T-helper 2 cell treated with Interferon-gamma antibody and Interleukin-4, amounts not matched to agents 100 ng/mL and 5 ng/mL, for 36 hours (primary cell): ENCODE data around the gene SRSF12. TPM values are rescaled to one million over a fixed set of nuclear protein-coding genes. Genes with fewer than 3 reads are reported as not detected.

ENCODE experiments used
- intact Hi-C: fragments of 100-400 bp; cut with micrococcal nuclease; formaldehyde crosslinking; loops from one replicate; pipeline ENCODE4 v1.15.1; 2023
- total RNA-seq: library from RNA; stranded (reverse); gene quantifications from 2 replicates; pipeline ENCODE4 v1.2.3, GENCODE V29; 2022

SRSF12 gene
- not detected in 2 replicates for total RNA-seq

DNA sequence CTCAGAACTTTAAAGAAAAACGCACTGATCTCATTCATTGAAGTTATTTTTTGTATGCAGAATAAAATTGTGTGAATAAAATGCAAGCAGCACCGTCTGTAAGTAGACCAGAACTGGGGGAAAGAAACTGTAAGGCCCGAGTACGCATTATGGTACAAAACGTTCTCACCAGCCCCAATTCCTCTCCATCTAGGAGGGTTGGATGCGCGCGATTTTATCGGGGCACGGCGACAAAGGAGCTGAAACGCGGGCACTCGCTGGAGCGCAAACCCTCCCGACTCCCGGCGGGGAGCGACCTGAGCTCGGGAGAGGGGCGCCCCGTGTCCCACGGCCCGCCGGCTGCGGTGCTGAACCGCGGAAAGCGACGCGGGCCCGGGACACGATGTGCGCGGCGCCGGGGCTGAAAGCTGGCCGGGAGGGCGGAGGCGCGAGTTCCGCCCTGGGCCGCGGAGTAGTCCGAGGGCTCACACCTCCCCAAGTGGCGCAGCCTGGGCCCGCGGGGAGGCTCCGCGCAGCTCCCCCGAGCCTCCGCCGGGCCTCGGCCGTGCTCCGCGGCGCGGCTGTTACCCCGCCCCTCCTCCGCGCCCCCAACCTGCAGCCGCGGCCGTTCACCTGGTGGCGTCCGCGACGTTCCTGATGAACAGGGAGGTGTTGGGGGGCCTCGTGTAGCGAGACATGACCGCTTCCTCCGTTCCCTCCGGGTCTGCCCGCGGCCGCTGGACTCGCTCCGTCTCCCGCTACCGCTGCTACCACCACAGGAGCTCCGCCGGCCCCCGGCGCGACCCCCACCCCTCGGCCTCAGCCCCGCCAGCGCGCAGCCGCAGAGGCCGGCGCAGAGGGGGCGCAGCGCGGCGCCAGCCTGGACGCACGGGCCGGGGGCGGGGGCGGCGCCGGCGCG lies at the start of gene SRSF12:
TSS of gene SRSF12 (minus strand) at position 861 of the 898 bp plus-strand sequence. CDS start at position 677, 184 bp downstream.
- intact Hi-C loops: loop anchor here (1.0 kb wide), 2 partner anchors 33 to 135 kb away; no protein-coding TSS in a partner anchor

- intact Hi-C loops: no loop called here
Measured at GRCh38 chr6:89162047-89162371, 44.1 kb upstream of the SRSF12 start.

- intact Hi-C loops: no loop called here
Measured at GRCh38 chr6:89161326-89162046, 43.6 kb upstream of the SRSF12 start.

- intact Hi-C loops: no loop called here
Measured at GRCh38 chr6:89160331-89161092, 42.6 kb upstream of the SRSF12 start.

GRCh38 chr6:89154131-89154530 lies 36.3 kb upstream of the SRSF12 start:
- intact Hi-C loops: no loop called here

GRCh38 chr6:89148016-89148750 lies 30.3 kb upstream of the SRSF12 start:
- intact Hi-C loops: loop anchor here (5.0 kb wide), 2 partner anchors 204 to 224 kb away; partner anchors contain the start of gene UBE2J1

- intact Hi-C loops: loop anchor here (1.0 to 5.0 kb wide), 5 partner anchors 67 to 1558 kb away; partner anchors contain the start of genes PNRC1, RARS2, RNGTT and UBE2J1
Measured at GRCh38 chr6:89146718-89147700, 29.1 kb upstream of the SRSF12 start.

DNA sequence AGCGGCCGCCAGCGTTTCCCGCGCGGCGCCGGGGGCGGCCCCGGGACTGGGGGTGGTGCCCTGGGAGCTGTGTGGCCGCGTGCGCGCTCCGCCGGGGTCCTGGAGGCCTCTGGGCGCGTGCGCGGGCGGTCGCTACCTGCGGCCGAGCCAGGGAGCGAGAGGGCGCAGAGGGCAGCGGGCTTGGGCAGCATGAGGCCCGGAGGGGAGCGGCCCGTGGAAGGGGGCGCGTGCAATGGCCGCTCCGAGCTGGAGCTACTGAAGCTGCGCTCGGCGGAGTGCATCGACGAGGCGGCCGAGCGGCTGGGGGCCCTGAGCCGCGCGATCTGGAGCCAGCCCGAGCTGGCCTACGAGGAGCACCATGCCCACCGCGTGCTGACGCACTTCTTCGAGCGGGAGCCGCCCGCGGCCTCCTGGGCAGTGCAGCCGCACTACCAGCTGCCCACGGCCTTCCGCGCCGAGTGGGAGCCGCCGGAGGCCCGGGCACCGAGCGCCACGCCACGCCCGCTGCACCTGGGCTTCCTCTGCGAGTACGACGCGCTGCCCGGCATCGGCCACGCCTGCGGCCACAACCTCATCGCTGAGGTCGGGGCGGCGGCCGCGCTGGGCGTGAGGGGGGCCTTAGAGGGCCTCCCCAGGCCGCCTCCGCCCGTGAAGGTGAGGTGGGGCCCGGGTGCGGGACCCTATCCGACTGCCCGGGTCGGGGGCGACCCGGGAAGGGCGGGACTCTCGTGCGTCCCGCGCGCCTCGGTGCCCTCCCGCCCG lies 28.3 kb upstream of the SRSF12 start, which contains the start of gene PM20D2:
TSS of gene PM20D2 (plus strand) at position 100 of the 762 bp plus-strand sequence. CDS start at position 190, 90 bp downstream.
- intact Hi-C loops: loop anchor here (1.0 to 5.0 kb wide), 5 partner anchors 66 to 1557 kb away; partner anchors contain the start of genes PNRC1, RARS2, RNGTT and UBE2J1

GRCh38 chr6:89145091-89145955 lies 27.5 kb upstream of the SRSF12 start:
- intact Hi-C loops: loop anchor here (5.0 kb wide), 2 partner anchors 207 to 227 kb away; partner anchors contain the start of gene UBE2J1

- intact Hi-C loops: no loop called here
Measured at GRCh38 chr6:89144354-89144906, 26.6 kb upstream of the SRSF12 start.

GRCh38 chr6:89140347-89141156 lies 22.7 kb upstream of the SRSF12 start:
- intact Hi-C loops: no loop called here

DNA sequence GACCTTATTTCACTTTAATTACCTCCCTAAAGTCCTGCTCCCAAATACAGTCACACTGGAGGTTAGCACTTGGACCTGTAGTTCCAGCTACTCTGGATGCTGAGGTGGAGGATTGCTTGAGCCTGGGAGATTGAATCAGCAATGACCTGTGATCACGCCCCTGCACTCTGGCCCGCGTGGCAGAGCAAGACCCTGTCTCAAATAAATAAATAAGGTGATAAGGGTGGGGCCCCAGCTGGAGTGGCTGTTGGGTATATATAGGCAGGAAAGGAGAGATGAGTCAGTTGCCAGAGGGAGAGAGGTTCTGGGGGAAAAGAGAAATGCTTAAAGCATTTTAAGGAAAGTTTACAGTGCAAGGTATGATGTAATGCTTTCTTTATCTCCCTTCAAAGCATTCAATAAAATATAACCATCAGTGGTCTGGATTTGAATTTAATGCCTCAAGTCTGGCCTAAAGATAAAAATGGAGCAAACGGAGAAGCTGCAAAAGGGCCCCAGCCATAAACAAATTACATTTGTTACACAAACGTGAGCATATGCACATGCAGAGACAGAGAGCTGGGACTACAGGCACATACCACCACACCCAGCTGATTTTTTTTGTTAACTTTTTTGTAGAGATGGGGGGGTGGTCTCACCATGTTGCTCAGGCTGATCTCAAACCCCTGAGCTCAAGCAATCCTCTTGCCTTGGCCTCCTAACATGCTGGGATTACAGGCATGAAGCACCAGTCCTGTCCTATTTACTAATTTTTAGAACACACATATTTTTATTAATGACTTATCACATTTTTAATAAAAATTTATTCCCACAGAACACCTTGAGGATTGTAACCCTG lies 21.9 kb upstream of the SRSF12 start:
- intact Hi-C loops: no loop called here

DNA sequence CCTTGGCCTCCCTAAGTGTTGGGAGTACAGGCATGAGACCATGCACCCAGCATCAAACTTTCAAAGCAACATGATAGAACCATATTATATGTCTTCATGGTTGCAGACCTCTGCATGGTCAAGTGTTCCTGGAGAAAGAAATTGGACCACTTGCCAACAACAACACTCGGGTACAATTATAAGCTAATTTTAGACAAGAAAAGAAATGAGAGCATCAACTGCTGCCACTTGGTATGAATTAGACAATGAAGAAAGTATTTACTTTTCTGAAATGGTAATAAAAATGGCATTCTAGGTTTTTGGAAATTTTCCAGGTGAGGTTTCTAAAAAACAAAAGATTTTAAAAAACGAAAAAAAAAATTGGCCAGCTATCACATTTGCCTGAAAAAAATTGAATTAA lies 20.3 kb upstream of the SRSF12 start:
- intact Hi-C loops: loop anchor here (1.0 kb wide), 1 partner anchor 8 kb away; no protein-coding TSS in a partner anchor

DNA sequence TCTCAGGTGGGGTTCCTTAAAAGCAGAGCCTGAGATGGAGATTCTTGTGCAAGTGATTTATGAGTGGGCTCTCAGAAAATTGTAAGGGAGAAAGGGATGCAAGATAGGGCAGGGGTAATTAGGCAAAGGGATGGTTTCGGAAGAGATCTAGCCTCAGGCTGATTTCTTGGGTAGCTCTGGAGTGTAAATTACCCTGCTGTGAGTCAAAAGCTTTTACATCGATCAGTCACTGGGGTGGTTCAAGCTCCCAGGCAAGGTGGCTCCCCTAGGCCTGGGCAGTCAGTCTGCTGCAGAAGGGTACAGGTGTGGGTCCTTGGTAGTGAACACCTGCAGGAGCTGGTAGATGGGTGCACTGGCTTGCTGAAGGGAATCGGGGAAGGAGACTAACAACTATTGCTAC lies 16.9 kb upstream of the SRSF12 start:
- intact Hi-C loops: no loop called here

DNA sequence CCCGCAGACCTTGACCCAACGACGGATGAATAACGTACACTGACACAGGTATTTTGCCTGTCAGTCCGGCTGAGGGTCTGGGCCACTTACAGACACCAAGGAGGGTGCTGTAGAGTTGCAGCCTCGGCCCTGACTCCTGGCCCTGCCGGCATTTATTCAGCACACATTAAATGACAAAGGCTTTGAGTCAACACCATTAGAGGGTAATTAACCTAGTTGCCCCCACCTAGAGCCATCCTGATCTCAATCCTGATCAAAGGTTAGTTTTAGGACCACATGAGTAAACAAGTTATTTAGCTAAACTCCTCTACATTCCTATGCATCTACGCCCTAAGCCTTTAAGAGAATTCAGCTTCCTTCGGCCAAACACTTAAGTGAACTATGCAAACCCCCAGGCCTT lies 16.1 kb upstream of the SRSF12 start:
- intact Hi-C loops: no loop called here
